ENCODE measurements around the gene RAB19. TPM values are rescaled to one million over a fixed set of nuclear protein-coding genes. Genes with fewer than 3 reads are reported as not detected.

Gene RAB19
- total RNA-seq, 2 donors from 2014 or later: 12.9 to 15.3 TPM

GRCh38 chr7:140390466-140391190 is 13.2 kb upstream of the RAB19 start:
- Histone ChIP-seq H3K4me3 (no peak overlapping the region), H3K9me3 (no peaks in the 10 kb centered on the region), H3K4me1 (peaks cover 22% of the 10 kb centered on the region), H3K27ac (no peak overlapping the region), H3K27me3 (no peaks in the 10 kb centered on the region), H3K36me3 (replicated peaks in 1 of 2; ENCODE audit: insufficient read depth in 1 of 2, low read depth in 2 of 2) (no peaks in the 10 kb centered on the region)
- intact Hi-C loops (cut with DNase I): no loop called here
- TF ChIP-seq CTCF (IDR thresholded peaks at IDR 0.05) (no peak), POLR2A (IDR thresholded peaks at IDR 0.05) (no peak)
- ATAC-seq: no peak
- WGBS, 2 donors: 63 to 79% methylated on average over 8 of the region's 8 CpGs
- peak in 1 of 4 donors; percentile 15 for DNase-seq

- 75 to 79% methylated on average over 1 of the region's 1 CpG for WGBS, 2 donors
- H3K27ac ChIP-seq: no peak overlapping the region
- ATAC-seq: no peak
- no peaks in the 10 kb centered on the region for H3K36me3 ChIP-seq (replicated peaks in 1 of 2; ENCODE audit: insufficient read depth in 1 of 2, low read depth in 2 of 2)
- no peaks in the 10 kb centered on the region for H3K9me3 ChIP-seq
- H3K27me3 ChIP-seq: no peaks in the 10 kb centered on the region
- no peak for DNase-seq
- TF ChIP-seq POLR2A (IDR thresholded peaks at IDR 0.05) (no peak), CTCF (IDR thresholded peaks at IDR 0.05) (no peak)
- intact Hi-C loops (cut with DNase I): no loop called here
- H3K4me1 ChIP-seq: peaks cover 30% of the 10 kb centered on the region
- H3K4me3 ChIP-seq: no peak overlapping the region
Observed at GRCh38 chr7:140391634-140392033, 12.2 kb upstream of the RAB19 start.

GRCh38 chr7:140393756-140394306 is 10.0 kb upstream of the RAB19 start:
- TF ChIP-seq POLR2A (IDR thresholded peaks at IDR 0.05) (no peak), CTCF (IDR thresholded peaks at IDR 0.05) (no peak)
- Histone ChIP-seq H3K4me3 (no peak overlapping the region), H3K27ac (no peak overlapping the region), H3K4me1 (peaks cover 41% of the 10 kb centered on the region), H3K27me3 (no peaks in the 10 kb centered on the region), H3K36me3 (replicated peaks in 1 of 2; ENCODE audit: insufficient read depth in 1 of 2, low read depth in 2 of 2) (no peaks in the 10 kb centered on the region), H3K9me3 (no peaks in the 10 kb centered on the region)
- intact Hi-C loops (cut with DNase I): no loop called here
- 92 to 96% methylated on average over 12 of the region's 12 CpGs for WGBS, 2 donors
- no peak for ATAC-seq
- no peak for DNase-seq

- Histone ChIP-seq H3K36me3 (replicated peaks in 1 of 2; ENCODE audit: insufficient read depth in 1 of 2, low read depth in 2 of 2) (no peaks in the 10 kb centered on the region), H3K27ac (peak within 1 kb of the TSS; percentile 62 to 92 (median 90)), H3K9me3 (no peaks in the 10 kb centered on the region), H3K4me1 (peaks cover 39% of the 10 kb centered on the region), H3K4me3 (peak within 1 kb of the TSS; percentile 71 to 89), H3K27me3 (no peaks in the 10 kb centered on the region)
- TF ChIP-seq POLR2A (IDR thresholded peaks at IDR 0.05) (peak; percentile 58 to 85 (median 80)), CTCF (IDR thresholded peaks at IDR 0.05) (peak in 5 of 7 experiments; percentile 18 to 56 (median 42))
- peak; percentile 96 for ATAC-seq
- WGBS, 2 donors: 1% methylated on average over 17 to 40 of the region's 66 CpGs
- intact Hi-C loops (cut with DNase I): no loop called here
- DNase-seq: peak; percentile 88 to 91 (median 90)
Observed at GRCh38 chr7:140397784-140398750, 5.8 kb upstream of the RAB19 start, which contains the start of gene SLC37A3. TSS of gene SLC37A3 (minus strand) at chr7:140398530. CDS start at chr7:140382526, 16,004 bp downstream.

Measured in body of pancreas (tissue), 4 donors.